ENCODE measurements around the gene HOXB3.
"Not testable (repeated sequence)": the region's sequence is repeated elsewhere in the genome, so short reads cannot be mapped to it uniquely, and the experiment has no call there.

Gene HOXB3

DNA sequence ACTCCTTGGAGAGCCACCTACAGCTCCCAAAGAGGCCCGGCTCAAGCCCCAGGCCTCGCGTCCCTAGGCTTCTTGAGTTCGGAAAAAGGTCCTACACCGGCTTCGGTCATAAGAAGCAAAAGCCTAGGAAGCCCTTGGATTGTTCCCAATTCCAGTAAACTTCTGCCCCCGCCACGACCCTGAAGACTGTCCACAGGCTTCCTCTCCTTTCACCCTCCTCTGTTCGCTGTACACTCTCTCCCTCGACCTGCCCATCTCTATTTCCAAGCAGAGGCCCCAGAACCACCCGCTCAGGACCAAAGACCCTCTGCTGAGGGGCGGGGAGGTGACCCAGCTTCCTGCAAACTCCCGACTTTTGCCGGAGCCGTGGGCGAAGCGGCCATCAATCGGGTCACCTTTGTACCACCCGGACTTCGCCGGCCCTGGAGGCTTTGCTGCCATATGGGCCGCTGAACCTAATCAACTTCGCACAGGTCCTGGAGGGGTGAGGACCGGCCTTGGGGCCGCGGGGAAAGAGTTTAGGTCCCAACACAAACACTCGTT, 47.9 kb downstream of the HOXB3 start:
- no peak for DNase-seq

DNA sequence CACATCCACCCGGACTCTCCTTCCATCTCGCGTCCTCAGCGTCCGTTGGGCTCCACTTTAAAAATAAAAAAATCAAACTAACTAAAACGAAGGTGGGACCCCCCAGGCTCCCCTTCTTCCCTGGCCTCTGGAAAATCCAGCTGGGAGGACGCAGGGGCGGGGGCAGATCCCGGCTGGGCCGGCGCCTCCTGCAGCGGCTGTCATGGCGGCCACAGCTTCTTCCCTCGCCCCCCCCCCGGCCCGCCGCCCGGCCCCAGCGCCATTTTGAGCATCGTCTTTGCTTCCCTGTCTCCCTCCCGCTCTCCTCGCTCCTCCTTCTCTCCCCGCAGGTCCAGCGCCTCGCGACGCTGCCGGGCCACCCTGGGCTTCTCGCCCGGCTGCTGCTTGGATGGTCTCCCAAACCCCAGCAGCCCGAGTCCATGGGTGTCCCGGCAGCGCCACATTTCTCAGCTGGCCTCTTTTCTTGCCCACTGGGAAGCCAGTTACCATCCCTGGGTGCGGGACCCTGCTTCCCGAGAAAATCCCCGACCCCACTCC, 48.4 kb downstream of the HOXB3 start:
- DNase-seq = no peak

DNA sequence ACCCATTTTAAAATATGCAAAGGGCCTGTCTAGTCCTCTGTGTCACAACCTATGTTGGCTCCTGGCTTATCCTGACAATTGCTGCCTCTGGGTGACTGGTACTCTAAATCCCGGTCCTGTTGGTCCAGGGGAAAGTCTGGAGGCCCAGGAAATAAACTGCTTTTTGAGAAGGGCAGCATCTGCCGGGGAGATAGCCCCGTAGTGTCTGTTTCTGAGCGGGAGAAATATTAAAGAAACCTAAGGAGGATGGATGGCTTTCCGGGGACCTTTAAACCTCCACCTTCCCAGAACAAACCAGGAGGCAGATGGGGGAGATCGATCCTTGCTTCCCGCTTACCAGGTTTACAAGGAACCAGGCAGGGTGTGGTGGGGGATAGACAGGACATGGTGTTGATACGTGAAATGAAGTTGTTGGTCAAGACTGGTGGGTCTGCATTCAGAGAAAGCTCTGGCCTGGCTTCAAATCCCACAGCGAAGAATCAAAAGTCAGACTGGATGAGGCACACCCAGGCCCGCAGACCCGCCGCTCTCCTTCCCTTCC, 48.9 kb downstream of the HOXB3 start:
- no peak for DNase-seq

DNA sequence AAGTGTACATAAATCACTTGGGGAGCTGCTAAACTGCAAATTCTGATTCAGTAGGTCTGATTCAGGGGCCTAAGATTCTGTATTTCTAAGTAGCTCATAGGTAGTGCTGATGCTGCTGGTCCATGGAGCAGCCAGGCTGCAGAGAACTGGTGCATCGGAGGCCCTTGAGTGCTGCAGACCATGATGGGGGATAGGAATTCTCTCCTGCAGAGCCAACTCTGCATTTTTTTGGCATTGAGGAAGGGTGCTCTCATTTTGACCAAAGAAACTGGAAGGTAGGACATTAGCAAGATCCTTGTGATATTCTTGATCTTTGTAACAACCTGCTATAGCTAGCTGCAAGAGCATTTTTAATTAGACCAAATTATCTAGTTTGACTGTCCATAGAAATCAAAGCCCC, 49.8 kb downstream of the HOXB3 start:
- no peak for DNase-seq

DNA sequence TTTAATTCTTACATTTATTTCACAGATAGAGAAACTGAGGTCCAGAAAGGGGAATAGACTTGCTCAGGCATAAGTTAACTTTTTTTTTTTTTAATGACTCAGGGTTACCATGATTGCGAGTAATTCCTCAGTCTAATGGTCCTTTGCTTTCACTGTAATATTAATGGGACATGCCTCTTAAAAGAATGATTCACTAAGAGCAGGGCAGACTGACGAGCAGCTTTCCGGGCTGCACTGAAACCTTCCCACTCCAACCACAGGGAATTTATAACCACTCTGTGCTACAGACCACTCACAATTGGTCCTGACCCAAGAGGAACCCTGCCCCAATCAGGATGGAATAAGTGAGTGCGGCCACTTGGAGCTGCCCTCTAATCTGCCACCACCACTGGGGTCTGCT, 50.9 kb downstream of the HOXB3 start:
- peak; percentile 59 for DNase-seq

DNA sequence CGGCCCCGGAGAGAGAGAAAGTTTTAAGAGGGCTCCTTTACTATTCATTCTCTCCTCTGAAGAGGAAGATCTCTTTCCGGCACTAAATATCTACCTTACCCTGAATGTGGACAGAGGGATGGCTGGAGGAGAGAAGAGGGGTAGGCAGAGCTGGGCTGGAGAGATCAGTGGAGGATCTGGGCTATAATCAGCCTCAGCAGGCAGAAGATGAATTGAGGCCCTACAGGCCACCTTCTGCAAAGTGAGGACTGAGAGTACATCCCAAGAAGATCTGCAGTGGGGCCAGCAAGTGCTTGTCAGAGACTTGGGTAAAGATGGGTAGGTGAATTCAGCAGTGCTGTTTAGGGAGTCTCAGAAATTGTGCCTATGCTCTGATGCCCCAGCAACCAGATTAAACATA, 52.7 kb downstream of the HOXB3 start:
- DNase-seq = no peak

DNA sequence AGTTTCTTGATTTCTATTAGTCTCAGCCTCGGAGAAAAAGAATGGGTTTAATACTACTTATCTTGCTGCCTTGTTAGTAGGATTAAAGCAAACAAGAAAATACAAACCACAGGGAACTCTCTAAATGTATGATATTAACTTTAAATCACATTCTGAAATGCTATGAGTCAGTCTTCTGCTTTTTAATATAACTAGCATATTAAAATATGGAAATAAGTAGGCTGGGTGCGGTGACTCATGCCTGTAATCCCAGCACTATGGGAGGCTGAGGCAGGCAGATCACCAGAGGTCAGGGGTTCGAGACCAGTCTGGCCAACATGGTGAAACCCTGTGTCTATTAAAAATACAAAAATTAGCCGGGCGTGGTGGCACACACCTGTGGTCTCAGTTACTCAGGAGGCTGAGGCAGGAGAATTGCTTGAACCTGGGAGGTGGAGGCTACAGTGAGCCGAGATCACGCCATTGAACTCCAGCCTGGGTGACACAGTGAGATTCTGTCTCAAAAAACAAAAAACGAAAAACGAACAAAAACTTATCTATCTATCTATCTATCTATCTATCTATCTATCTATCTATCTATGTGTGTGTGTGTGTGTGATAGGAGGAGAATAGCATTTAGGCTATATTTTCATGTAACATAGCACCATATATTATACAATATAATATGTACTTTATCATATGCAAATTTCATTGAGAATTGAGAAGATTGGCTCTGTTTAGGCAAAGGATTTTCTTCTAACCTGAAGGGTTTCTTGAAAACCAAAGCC, 54.1 kb downstream of the HOXB3 start:
- not testable (repeated sequence) for DNase-seq

DNA sequence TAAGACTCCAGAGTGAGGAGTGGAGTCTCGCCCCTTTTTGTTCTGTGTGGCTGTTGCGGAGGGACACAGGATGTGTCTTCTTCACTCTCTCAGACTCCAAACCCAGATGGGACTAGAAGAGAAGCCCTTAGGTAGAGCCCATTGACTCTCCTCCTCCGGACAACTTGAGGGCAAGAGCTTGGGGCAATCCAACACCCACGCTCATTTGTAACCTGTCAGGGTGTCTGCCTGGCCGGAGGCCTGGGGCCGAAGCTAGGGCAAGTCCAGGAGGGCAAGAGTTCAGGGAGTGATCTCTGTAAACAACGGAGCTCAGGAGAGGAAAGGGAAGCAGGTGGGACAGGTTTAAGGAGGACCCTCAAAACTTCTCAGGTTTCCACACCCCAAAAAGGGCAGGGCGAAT, 57.8 kb downstream of the HOXB3 start:
- no peak for DNase-seq

DNA sequence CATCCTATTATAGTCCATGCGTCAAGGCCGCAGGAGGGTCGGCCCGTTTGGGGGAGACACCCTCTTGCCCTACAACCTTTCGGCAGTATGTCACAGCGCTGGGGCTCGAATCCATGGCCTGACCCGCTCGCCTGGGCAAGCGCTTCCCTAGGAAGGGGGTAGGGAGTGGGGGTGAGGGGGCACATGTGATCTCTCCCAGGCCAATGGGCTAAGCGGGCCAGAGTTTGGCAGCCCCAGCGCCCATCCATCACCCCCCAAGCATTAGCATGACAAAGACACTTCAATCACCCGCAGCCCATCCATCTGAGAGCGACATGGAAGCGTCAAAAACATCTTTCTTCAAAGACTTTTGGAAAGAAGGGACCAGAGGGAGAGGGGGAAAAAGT, 59.2 kb downstream of the HOXB3 start, which contains the start of gene HOXB1:
Gene HOXB1 (minus strand): TSS at position 125 of the 386 bp plus-strand sequence. CDS start 107 bp downstream, at position 18.
- DNase-seq = no peak

DNA sequence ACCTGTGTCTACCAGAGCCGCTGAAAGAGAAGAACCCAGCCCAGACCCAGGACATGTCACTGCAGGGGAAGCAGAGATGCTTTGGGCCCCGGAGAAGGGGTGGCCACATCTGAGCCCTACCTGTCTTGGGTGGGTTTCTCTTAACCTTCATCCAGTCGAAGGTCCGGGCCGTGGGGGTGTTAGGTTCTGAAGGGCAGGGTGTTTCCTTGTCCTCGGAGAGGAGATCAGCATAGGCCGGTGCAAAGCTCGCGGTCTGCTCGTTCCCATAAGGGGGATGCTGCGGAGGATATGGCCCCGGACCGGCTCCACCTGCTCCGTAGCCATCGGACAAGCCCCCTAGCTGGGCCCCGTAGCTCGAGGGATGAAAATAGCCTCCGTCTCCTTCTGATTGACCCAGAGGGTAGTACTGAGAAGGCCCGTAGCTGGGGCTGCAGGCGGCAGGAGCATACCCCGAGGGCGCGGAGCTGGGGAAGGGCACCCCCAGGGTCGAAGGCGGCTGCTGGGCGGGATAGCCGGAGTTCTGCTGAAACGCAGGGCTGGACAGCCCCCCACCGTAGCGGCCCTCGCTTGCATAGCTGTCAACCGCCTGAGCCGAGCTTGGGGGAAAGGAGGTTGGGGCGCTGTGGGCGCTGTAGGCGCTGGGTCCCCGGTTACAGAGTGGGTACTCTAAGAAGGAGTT, 59.7 kb downstream of the HOXB3 start:
- no peak for DNase-seq

DNA sequence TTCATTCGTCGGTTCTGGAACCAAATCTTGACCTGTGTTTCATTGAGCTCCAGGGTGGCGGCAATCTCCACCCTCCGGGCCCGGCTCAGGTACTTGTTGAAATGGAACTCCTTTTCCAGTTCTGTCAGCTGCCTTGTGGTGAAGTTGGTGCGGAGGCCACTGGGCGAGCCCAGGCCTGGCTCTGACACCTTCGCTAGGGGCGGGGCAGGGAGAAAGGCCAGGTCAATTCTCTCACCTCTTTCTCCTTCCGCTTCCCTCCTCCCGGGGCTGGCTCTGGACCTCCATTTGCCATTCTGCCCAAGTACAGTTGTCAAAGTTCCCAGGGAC, 60.4 kb downstream of the HOXB3 start:
- DNase-seq = no peak

DNA sequence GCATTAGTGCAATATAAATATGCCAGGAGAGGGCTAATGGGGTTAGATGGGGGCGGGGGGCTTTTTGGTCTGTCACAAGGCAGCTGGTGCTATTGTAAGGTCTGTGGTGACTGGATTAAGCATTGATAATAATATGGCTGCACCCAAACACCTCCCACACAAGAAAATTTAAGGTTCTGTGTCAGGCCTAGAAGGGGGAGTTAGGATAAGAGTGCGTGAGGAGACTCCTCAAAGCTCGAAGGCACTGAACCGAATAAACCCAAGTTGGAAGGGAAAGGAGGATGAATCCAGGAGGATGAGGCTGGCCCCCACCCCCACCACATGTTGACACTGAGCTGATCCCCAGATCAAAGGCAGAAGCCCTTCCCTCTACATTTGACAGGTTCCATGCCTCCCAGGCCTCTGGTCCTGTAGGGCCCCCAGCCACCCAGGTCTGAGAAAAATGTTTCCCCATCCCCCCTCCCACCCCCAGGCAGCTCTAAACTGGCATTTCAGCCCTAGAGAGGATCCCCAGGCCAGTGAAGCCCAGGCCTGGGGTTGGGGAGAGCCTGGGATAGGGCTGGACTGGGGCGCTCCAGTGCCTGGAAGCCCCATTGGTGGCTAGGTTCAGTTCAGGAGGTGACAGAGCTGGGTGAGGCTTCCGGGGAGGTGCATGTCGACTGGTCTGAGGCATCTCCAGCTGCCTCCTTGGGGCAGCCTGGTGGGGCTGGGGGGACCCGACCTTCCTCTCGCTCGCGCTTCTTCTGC, 60.9 kb downstream of the HOXB3 start:
- no peak for DNase-seq

DNA sequence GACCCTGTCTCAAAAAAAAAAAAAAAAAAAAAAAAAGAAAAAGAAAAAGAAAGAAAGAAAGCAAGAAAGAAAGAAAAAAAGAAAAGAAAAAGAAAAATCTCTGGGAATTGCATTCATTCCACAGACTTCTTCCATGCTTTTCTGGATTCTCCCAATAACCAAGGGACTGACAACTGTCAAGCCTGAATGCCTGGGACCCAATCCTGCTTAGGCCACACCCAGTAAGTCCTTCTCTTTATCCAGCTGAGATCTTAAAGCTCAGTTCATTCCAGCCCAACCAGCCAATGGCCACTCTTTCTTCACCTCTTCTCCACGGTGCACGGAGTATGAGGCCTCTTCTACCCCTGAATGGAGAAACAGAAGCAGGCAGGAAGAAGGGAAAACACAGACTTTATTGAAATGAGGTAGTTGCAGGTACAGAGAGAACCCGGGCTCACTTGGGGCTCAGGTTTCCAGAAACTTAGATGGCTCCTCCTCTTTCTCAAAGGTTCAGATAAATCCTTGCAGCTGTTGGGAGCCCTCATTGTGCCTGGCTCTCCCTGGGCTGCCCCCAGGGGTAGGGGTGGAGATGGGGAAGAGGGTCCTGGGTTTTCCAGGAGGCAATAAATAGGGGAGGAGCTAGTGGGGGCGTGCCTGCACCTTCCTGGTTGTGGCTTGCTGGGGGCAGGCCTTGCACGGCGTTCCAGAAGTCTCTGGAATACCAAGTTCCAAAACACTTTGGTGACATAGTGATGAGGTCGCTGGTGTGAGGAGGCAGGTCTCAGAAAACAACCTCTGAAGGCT, 61.7 kb downstream of the HOXB3 start:
- no peak for DNase-seq

DNA sequence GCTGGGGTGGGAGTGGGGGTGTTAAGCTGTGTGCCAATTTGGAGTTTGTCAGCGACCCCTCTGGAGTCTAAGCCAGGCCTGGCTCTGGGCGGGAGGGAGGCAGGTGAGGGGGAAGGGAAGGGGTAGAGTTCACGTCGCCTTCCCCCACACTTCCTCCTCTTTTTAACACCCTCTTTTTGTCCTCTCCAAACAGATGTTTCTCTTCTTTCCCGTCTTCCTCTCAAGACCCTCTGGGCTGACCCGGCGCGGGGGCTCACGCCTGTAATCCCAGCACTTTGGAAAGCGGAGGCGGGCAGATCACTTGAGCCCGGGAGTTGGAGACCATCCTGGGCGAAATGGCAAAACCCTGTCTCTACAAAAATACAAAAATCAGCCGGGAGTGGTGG, 62.5 kb downstream of the HOXB3 start:
- no peak for DNase-seq

DNA sequence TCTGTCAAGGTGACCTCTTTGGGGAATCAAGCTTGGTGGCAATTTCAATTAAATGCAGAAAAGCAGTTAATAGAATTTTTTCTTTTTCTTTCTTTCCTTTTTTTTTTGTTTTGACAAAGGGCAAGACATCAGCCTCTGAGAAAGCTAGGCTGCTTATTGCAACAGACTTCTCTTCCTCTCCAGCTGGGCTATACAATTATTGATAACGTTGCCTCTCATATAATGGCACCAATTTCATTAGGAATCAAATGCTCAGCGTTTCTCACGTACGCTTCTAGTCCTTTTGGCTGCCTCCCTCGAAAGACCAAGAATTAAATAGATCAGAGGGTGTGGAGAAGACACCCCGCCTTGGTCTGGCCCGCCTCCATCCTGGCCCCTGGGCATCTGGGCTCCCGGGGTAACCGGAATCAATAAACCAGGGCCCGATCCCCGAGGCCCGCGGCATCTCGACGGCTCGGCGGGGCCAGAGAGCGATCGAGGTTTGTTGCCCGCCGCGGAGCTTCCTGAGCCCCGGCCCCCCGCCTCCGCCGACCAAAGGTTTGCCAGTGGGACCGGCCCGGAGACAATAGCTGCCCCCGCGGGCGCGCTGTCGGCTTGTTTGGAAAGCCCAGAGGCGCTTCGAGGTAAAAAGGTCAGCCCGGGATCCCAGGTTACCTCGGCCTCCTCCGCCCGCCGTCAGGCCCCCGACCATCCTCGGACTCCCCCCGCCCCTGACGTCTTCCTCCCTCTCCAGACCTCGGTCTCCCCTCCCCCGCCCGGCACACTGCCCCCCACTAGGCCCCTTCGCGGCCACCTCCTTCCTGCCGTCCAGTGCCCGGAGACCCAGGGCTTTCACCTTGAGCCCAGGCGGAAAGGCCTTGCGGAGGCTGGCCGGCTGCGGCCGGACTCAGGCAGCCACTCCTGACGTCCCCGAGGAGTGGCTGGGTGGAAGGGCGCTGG, 63.2 kb downstream of the HOXB3 start:
- DNase-seq = no peak

DNA sequence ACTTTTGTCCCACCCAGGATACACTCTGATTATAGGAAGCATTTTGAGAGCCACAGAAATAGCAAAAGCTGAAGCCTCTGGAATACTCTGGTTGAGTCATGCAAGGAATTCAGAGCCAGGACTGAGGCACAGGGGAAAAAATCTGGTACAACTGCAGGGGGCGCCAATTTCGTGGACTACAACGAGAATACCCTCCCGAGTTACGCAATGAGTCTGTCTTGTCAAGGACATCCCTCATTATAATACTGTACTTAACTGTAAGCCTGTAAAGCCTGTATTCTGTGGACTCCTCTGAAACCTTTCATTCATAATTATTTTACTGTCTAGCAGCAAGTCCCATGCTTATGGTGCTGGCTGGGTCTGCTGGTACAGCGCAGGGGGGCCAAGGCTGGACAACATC, 67.0 kb downstream of the HOXB3 start:
- DNase-seq = no peak

DNA sequence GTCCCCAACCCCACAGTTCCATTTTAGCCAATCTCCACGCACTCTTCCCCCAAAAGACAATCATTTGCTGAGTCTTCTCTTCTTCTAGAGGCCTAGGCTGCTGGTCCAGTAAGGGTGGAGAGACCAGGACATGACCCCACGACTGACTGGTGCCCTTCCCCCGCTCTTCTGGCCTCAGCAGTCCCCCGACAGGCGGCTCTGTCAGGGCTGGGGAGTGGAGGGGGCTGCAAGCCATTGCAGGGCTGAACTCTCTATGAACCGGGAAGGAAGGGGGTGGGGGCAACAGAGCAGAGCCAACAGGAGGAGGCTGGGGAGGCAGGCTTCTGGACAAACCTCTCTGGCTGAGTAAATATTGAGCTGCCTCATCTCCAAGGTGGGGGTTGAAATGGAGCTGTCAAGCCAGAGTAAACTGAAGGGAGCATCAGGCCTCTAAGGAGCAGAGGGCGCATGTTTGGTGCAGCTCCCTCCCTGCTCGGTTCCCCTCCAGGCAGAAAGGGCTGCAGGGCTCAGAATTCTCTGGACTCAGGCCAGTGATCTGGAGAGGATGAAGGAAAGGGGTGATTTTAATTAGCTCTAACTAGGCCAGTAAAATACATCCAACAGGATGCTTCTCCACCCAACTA, 67.9 kb downstream of the HOXB3 start:
- peak; percentile 31 for DNase-seq

DNA sequence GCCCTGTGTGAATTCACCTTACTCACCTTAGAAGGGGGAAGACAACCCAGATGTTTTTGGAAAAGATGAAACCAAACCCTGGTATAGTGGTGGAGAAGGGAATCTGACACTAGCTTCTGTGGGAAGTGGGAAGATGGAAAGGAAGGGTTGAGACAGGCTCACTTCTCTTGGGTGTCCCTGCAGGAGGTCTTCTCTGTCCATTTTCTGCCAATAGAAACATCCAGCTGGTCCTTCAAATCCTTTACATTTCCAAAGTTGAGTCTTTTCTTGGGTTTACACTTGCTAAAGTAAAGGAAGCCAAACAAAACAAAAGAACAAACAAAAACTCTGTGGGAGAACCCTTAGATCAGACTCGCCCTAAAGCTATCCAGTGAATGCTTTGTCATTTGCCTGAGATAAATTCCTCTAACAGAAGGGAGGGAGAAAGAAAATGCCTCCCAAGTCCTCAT, 69.4 kb downstream of the HOXB3 start:
- DNase-seq = peak; percentile 30

DNA sequence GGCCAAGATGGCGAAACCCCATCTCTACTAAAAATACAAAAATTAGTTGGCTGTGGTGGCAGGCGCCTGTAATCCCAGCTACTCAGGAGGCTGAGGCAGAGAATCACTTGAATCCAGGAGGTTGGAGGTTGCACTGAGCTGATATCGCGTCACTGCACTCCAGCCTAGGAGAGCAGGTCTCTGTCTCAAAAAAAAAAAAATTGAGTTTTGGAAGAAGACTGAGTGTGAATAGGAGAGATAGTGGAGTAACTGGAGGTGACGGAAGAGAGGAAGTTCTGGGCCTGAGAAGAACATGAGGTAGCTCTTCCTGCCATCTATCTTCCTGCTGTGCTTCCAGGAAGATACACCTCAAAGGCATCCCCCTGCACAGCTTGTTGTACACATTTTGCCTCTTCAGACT, 70.6 kb downstream of the HOXB3 start:
- DNase-seq = no peak

DNA sequence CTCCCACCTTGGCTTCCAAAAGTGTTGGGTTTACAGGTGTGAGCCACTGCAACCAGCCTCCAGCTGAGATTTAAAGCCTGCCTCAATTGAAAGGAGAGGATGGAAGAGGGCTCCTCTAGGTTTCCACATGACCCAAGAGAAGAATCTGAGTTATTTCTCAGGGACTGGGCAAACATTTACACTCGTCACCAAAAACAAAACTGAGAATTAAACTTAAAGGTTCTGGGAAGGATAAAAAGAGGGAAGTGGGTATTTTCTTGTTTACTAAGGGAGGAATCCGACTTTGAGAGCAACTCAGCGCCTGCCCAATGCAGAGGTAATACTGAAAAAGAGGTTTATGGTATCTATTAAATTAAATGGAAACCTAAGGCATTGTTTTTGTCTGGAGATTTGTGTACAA, 72.6 kb downstream of the HOXB3 start:
- DNase-seq = no peak
